HCT116 (cell line): ENCODE results near the gene ARPC1B. TPM values are rescaled to one million over a fixed set of nuclear protein-coding genes. Genes with fewer than 3 reads are reported as not detected.

Experiments used
- ATAC-seq: fragments of 200-7000 bp; cut with Tn5 transposase; 2 replicates; pipeline ENCODE4 v1.9.1; 2020; ENCODE audit warnings: mild to moderate bottlenecking, moderate library complexity
- BruUV-seq: library from RNA; stranded (reverse); fragments of 400-500 nt; replicated peaks from 2 replicates; lab custom pipeline; 2021; lab: Mats Ljungman, UMichigan
- CTCF ChIA-PET: fragments of 300-600 bp; sonication (Branson Sonifier 250); formaldehyde crosslinking; loops from one replicate; lab custom pipeline; 2021; ENCODE audit warnings: antibody characterized with exemption; lab: Charles Lee
- POLR2A ChIA-PET: fragments of 300-600, 350-600 bp; sonication (Branson Sonifier 250); formaldehyde crosslinking; loops from one replicate; lab custom pipeline; 2021; ENCODE audit warnings: antibody characterized with exemption; lab: Charles Lee
- RAD21 ChIA-PET, 2 experiments: fragments of 300-600 bp; sonication (Branson Sonifier 250); formaldehyde crosslinking; loops; one replicate each; lab custom pipeline; 2023; ENCODE audit warnings: low total read pairs in 2 of 2; ENCODE audit not compliant: uncharacterized antibody in 2 of 2, unreplicated experiment in 2 of 2, low non-redundant PET in 1 of 2; lab: Charles Lee
- DNase-seq: peaks from one replicate; pipeline ENCODE4 v3.0.0-alpha.2; 2010; ENCODE audit warnings: low read depth, low spot score
- H2AFZ ChIP-seq: fragments of 200-600 bp; shearing (Covaris generic), sonication (generic); 2 replicates; pipeline ENCODE4 v1.6.1; 2017; ENCODE audit warnings: low read depth, mixed run types, mixed read lengths, antibody characterized with exemption, low read length; ENCODE audit not compliant: poor library complexity, severe bottlenecking
- H3K27ac ChIP-seq: 2 replicates; pipeline ENCODE4 v1.5.1; 2012; ENCODE audit warnings: low read depth, low read length
- H3K27me3 ChIP-seq: fragments of 200-600 bp; sonication (generic); 2 replicates; pipeline ENCODE4 v1.6.1; 2016; ENCODE audit warnings: mixed run types, low read length, mixed read lengths; ENCODE audit not compliant: insufficient read depth
- H3K36me3 ChIP-seq, 2 experiments: fragments of 200-500 bp in 1 of 2; fragments of 200-600 bp in 1 of 2; sonication (Bioruptor generic) in 1 of 2; sonication (generic) in 1 of 2; 2 replicates each; pipeline versions ENCODE4 v1.5.1 to v1.6.1; 2014 to 2016; ENCODE audit warnings: low read length in 2 of 2, inconsistent platforms in 1 of 2, mixed read lengths in 1 of 2, mixed run types in 1 of 2; ENCODE audit not compliant: insufficient read depth in 2 of 2, control insufficient read depth in 1 of 2
- H3K4me1 ChIP-seq, 2 experiments: fragments of 200-600 bp in 1 of 2; sonication (generic) in 1 of 2; 2 replicates each; pipeline versions ENCODE4 v1.5.1 to v1.6.1; 2012 to 2017; ENCODE audit warnings: low read length in 2 of 2, inconsistent platforms in 1 of 2, mild to moderate bottlenecking in 1 of 2, mixed read lengths in 1 of 2, mixed run types in 1 of 2, moderate library complexity in 1 of 2; ENCODE audit not compliant: insufficient read depth in 2 of 2, control insufficient read depth in 1 of 2
- H3K4me2 ChIP-seq: fragments of 200-600 bp; sonication (generic); 2 replicates; pipeline ENCODE4 v1.6.1; 2017; ENCODE audit warnings: mixed run types, low read length, mixed read lengths
- H3K4me3 ChIP-seq, 2 experiments: fragments of 200-600 bp in 1 of 2; sonication (generic) in 1 of 2; replicated peaks in 1 of 2; 2 replicates each; pipeline ENCODE4 v1.5.1; 2011 to 2016; ENCODE audit warnings: low read length in 2 of 2, control low read depth in 1 of 2, low read depth in 1 of 2, mild to moderate bottlenecking in 1 of 2, mixed read lengths in 1 of 2, mixed run types in 1 of 2
- H3K79me2 ChIP-seq: fragments of 200-600 bp; sonication (generic); 2 replicates; pipeline ENCODE4 v1.6.1; 2017; ENCODE audit warnings: mild to moderate bottlenecking, mixed run types, low read length, moderate library complexity, mixed read lengths; ENCODE audit not compliant: insufficient read depth
- H3K9ac ChIP-seq: fragments of 200-600 bp; sonication (generic); 2 replicates; pipeline ENCODE4 v1.6.1; 2016; ENCODE audit warnings: low read length, mixed read lengths
- H3K9me2 ChIP-seq: fragments of 200-600 bp; sonication (generic), shearing (Covaris generic); 2 replicates; pipeline ENCODE4 v1.6.1; 2017; ENCODE audit warnings: mixed run types, mild to moderate bottlenecking, moderate library complexity; ENCODE audit not compliant: insufficient read depth
- H3K9me3 ChIP-seq, 2 experiments: fragments of 200-500 bp in 1 of 2; fragments of 200-600 bp in 1 of 2; sonication (Bioruptor generic) in 1 of 2; sonication (generic) in 1 of 2; 2 replicates each; pipeline ENCODE4 v1.6.1; 2014 to 2017; ENCODE audit warnings: low read length in 2 of 2, mixed read lengths in 2 of 2, inconsistent platforms in 1 of 2, low read depth in 1 of 2, mild to moderate bottlenecking in 1 of 2, mixed run types in 1 of 2, moderate library complexity in 1 of 2; ENCODE audit not compliant: control insufficient read depth in 1 of 2, insufficient read depth in 1 of 2
- H4K20me1 ChIP-seq: fragments of 200-600 bp; sonication (generic), shearing (Covaris generic); 2 replicates; pipeline ENCODE4 v1.6.1; 2017; ENCODE audit warnings: mixed run types, mild to moderate bottlenecking, moderate library complexity; ENCODE audit not compliant: insufficient read depth
- ATF3 ChIP-seq: IDR thresholded peaks from 2 replicates; pipeline ENCODE4 v1.6.1; 2012
- CBX3 ChIP-seq: IDR thresholded peaks from 2 replicates; pipeline ENCODE4 v1.6.1; 2012; ENCODE audit warnings: low read depth
- CEBPB ChIP-seq: IDR thresholded peaks from 2 replicates; pipeline ENCODE4 v1.6.1; 2012; ENCODE audit warnings: low read depth
- EGR1 ChIP-seq: IDR thresholded peaks from 2 replicates; pipeline ENCODE4 v1.6.1; 2012; ENCODE audit warnings: low read depth
- EZH2phosphoT487 ChIP-seq: fragments of 200-600 bp; IDR thresholded peaks from 2 replicates; pipeline ENCODE4 v1.6.1; 2018; ENCODE audit warnings: antibody characterized with exemption, borderline replicate concordance
- FOSL1 ChIP-seq: IDR thresholded peaks from 2 replicates; pipeline ENCODE4 v1.6.1; 2012; ENCODE audit warnings: low read depth
- MAX ChIP-seq: IDR thresholded peaks from 2 replicates; pipeline ENCODE4 v1.6.1; 2012
- POLR2A ChIP-seq: IDR thresholded peaks from 2 replicates; pipeline ENCODE4 v1.7.0; 2011; ENCODE audit warnings: borderline replicate concordance; ENCODE audit not compliant: insufficient read depth, insufficient read length; ENCODE audit errors: extremely low read depth
- RAD21 ChIP-seq: IDR thresholded peaks from 2 replicates; pipeline ENCODE4 v1.6.1; 2012; ENCODE audit warnings: low read depth, mild to moderate bottlenecking
- REST ChIP-seq: IDR thresholded peaks from 2 replicates; pipeline ENCODE4 v1.6.1; 2012; ENCODE audit warnings: low read depth
- SIN3A ChIP-seq: IDR thresholded peaks from 2 replicates; pipeline ENCODE4 v1.6.1; 2012; ENCODE audit warnings: low read depth
- TCF7L2 ChIP-seq: IDR thresholded peaks from 2 replicates; pipeline ENCODE4 v1.7.0; 2011; ENCODE audit warnings: borderline replicate concordance, inconsistent platforms; ENCODE audit not compliant: insufficient read depth, insufficient read length; ENCODE audit errors: extremely low read depth
- YY1 ChIP-seq: IDR thresholded peaks from 2 replicates; pipeline ENCODE4 v1.6.1; 2011; ENCODE audit warnings: low read length, low read depth, moderate library complexity, mild to moderate bottlenecking; ENCODE audit not compliant: insufficient replicate concordance; ENCODE audit errors: extremely low read depth
- ZFX ChIP-seq: fragments of 450-650 bp; IDR thresholded peaks from 2 replicates; pipeline ENCODE4 v1.6.1; 2017
- ZNF274 ChIP-seq: fragments of 200-500 bp; sonication (Bioruptor generic); IDR thresholded peaks from 2 replicates; pipeline ENCODE4 v1.6.1; 2014; ENCODE audit warnings: mild to moderate bottlenecking, low read depth, low read length, inconsistent platforms
- intact Hi-C: fragments of 100-400 bp; cut with micrococcal nuclease; formaldehyde crosslinking; loops from 2 replicates; pipeline ENCODE4 v1.10.0; 2022
- total RNA-seq: library from RNA; stranded (reverse); gene quantifications from one replicate; pipeline ENCODE4 v1.2.1, GENCODE V29; 2021; ENCODE audit not compliant: unreplicated experiment

The ARPC1B gene
- total RNA-seq, 1 experiment from 2014 or later, result 192 TPM

GRCh38 chr7:99380032-99380822 is 5.7 kb downstream of the ARPC1B start:
- ATAC-seq, result no peak
- Histone ChIP-seq H3K4me2 (peak overlapping the region; percentile 0; the same call in 1 of the 2 replicates), H3K4me3 (no peak overlapping the region), H3K9me3 (no peaks in the 10 kb centered on the region), H4K20me1 (no peaks in the 10 kb centered on the region), H3K9me2 (no peaks in the 10 kb centered on the region), H3K36me3 (peaks cover 5 to 25% of the 10 kb centered on the region in 2 experiments; a peak in 2 of 4 replicates), H3K27me3 (no peaks in the 10 kb centered on the region), H3K79me2 (peaks cover 85% of the 10 kb centered on the region), H3K9ac (no peak overlapping the region), H3K4me1 (peaks cover 16 to 36% of the 10 kb centered on the region in 2 experiments; a peak in 3 of 4 replicates), H2AFZ (no peak overlapping the region), H3K27ac (peak overlapping the region; percentile 10; the same call in 1 of the 2 replicates)
- POLR2A ChIA-PET, result no interaction called here
- intact Hi-C loops, result no loop called here
- RAD21 ChIA-PET, result no interaction called here
- no TSS peak for BruUV-seq
- CTCF ChIA-PET, result no interaction called here
- no peak for TF ChIP-seq FOSL1
- no peak for DNase-seq

GRCh38 chr7:99380823-99381663 is 6.5 kb downstream of the ARPC1B start:
- Histone ChIP-seq H3K9ac (no peak overlapping the region), H3K9me3 (no peaks in the 10 kb centered on the region), H3K4me2 (no peak overlapping the region), H3K4me3 (no peak overlapping the region), H3K79me2 (peaks cover 77% of the 10 kb centered on the region), H3K27me3 (no peaks in the 10 kb centered on the region), H3K27ac (no peak overlapping the region), H3K36me3 (peaks cover 5 to 25% of the 10 kb centered on the region in 2 experiments; a peak in 2 of 4 replicates), H3K9me2 (no peaks in the 10 kb centered on the region), H4K20me1 (no peaks in the 10 kb centered on the region), H3K4me1 (peaks cover 16 to 29% of the 10 kb centered on the region in 2 experiments; a peak in 3 of 4 replicates), H2AFZ (no peak overlapping the region)
- ChIA-PET POLR2A (no interaction called here), RAD21 (no interaction called here), CTCF (no interaction called here)
- ATAC-seq, result no peak
- intact Hi-C loops, result no loop called here
- DNase-seq, result no peak
- no TSS peak for BruUV-seq
- TF ChIP-seq CBX3 (no peak), MAX (no peak), POLR2A (no peak), SIN3A (no peak), EZH2phosphoT487 (no peak), TCF7L2 (no peak), YY1 (no peak), ZNF274 (no peak), EGR1 (no peak), RAD21 (no peak), ATF3 (no peak), REST (no peak), CEBPB (no peak), ZFX (no peak)
